OCI-LY7 (cell line): ENCODE measurements around the gene ZC3H4.

Experiments used
- EZH2phosphoT487 ChIP-seq: fragments of 200-600 bp; sonication (generic); IDR thresholded peaks from 2 replicates; pipeline ENCODE4 v1.6.1; 2018; ENCODE audit warnings: low read depth, borderline replicate concordance, mild to moderate bottlenecking, mixed run types, antibody characterized with exemption, low read length, moderate library complexity, mixed read lengths
- TF ChIP-seq, protein P1 (sequence below): fragments of 200-600 bp; sonication (generic); conservative IDR thresholded peaks from 2 replicates; pipeline ENCODE4 v1.5.1; 2014; ENCODE audit warnings: mild to moderate bottlenecking, antibody characterized with exemption, low read length, moderate library complexity, mixed read lengths

DNA sequence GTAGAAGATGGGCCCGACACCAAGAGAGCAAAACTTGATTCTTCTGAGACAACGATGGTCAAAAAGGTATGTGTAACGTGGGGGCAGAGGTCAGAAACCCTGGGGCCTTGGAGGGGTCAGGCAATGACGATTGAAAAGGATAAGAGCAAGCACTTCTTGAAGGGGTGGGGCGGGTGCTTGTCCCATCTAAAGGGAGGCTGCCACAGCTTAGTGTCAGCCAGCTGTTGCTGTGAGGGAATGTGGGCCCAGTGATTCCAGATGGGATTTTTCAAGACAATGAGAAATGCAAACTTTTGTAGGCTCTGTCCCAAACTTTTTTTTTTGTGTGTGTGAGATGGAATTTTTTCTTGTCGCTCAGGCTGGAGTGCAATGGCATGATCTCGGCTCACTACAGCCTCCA lies 41.6 kb upstream of the ZC3H4 start:
- TF ChIP-seq, protein P1, sequence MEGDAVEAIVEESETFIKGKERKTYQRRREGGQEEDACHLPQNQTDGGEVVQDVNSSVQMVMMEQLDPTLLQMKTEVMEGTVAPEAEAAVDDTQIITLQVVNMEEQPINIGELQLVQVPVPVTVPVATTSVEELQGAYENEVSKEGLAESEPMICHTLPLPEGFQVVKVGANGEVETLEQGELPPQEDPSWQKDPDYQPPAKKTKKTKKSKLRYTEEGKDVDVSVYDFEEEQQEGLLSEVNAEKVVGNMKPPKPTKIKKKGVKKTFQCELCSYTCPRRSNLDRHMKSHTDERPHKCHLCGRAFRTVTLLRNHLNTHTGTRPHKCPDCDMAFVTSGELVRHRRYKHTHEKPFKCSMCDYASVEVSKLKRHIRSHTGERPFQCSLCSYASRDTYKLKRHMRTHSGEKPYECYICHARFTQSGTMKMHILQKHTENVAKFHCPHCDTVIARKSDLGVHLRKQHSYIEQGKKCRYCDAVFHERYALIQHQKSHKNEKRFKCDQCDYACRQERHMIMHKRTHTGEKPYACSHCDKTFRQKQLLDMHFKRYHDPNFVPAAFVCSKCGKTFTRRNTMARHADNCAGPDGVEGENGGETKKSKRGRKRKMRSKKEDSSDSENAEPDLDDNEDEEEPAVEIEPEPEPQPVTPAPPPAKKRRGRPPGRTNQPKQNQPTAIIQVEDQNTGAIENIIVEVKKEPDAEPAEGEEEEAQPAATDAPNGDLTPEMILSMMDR = no peak
- no peak for TF ChIP-seq EZH2phosphoT487
